Left lobe of liver (tissue), 2 donors: ENCODE measurements around the gene OR2T29. TPM values are rescaled to one million over a fixed set of nuclear protein-coding genes. Genes with fewer than 3 reads are reported as not detected.
"Not testable (repeated sequence)": the region's sequence is repeated elsewhere in the genome, so short reads cannot be mapped to it uniquely, and the experiment has no call there.

Source experiments
- ATAC-seq: fragments of 200-7000 bp; cut with Tn5 transposase; one replicate; pipeline ENCODE4 v1.9.1; 2020; ENCODE audit warnings: mild to moderate bottlenecking, moderate library complexity
- DNase-seq: peaks from one replicate; pipeline ENCODE4 v3.0.0-alpha.2; 2020; ENCODE audit warnings: low spot score
- total RNA-seq: library from RNA; stranded (reverse); gene quantifications from one replicate; pipeline ENCODE4 v1.2.1, GENCODE V29; 2021
- donor health status: DM: no; HTN: no; CAD: no; lungs with moderate emphysema.
- donor health status: DM: no; HTN: yes; CAD: no.

The OR2T29 gene
- total RNA-seq, 1 donor from 2014 or later: not detected

GRCh38 chr1:248521856-248522255 is 40.7 kb downstream of the OR2T29 start:
- no peak for ATAC-seq

GRCh38 chr1:248510217-248510616 is 52.4 kb downstream of the OR2T29 start:
- not testable (repeated sequence) for DNase-seq, ATAC-seq

More at GRCh38 chr1:248521856-248522255, 40.7 kb downstream of the OR2T29 start:
- DNase-seq: no peak

GRCh38 chr1:248507773-248508172 is 54.8 kb downstream of the OR2T29 start, which contains the start of gene OR2G6:
TSS of gene OR2G6 (plus strand) at chr1:248508073. CDS start at chr1:248521647, 13,574 bp downstream.
- ATAC-seq, DNase-seq: not testable (repeated sequence)

Other genes starting within 250 kb of the OR2T29 start
- gene OR2M7, start 238.2 kb downstream of the OR2T29 start, total RNA-seq: not detected
- not detected for gene OR14C36, start 214.0 kb downstream of the OR2T29 start, total RNA-seq
- not detected for gene OR2T4, start 201.1 kb downstream of the OR2T29 start, total RNA-seq
- not detected for gene OR2T6, start 187.0 kb downstream of the OR2T29 start, total RNA-seq
- not detected for gene OR2T1, start 159.7 kb downstream of the OR2T29 start, total RNA-seq
- gene OR2T2, start 117.1 kb downstream of the OR2T29 start, total RNA-seq: not detected
- not detected for gene OR2T3, start 89.4 kb downstream of the OR2T29 start, total RNA-seq
- gene OR2T5, start 74.2 kb downstream of the OR2T29 start, total RNA-seq: not detected
- not detected for gene OR2G6, start 54.7 kb downstream of the OR2T29 start, total RNA-seq
- not detected for gene OR2T34, start 12.0 kb upstream of the OR2T29 start, total RNA-seq
- not detected for gene OR2T10, start 34.9 kb upstream of the OR2T29 start, total RNA-seq
- gene OR2T11, start 72.3 kb upstream of the OR2T29 start, total RNA-seq: not detected
- gene OR2T35, start 82.5 kb upstream of the OR2T29 start, total RNA-seq: not detected
- not detected for gene OR2T27, start 92.8 kb upstream of the OR2T29 start, total RNA-seq
- gene OR14I1, start 140.0 kb upstream of the OR2T29 start, total RNA-seq: not detected
- not detected for gene LYPD8, start 193.0 kb upstream of the OR2T29 start, total RNA-seq